Peyer's patch (tissue), 4 donors: Measurements from ENCODE around the gene FAIM.

Source experiments
- POLR2A ChIP-seq, 2 donors: fragments of 450-650 bp; IDR thresholded peaks; one replicate each; pipeline ENCODE4 v1.5.1; 2017; ENCODE audit warnings: antibody characterized with exemption in 2 of 2, mild to moderate bottlenecking in 2 of 2, moderate library complexity in 2 of 2
- TF ChIP-seq, protein P1 (sequence below), 6 experiments: fragments of 450-650 bp in 4 of 6; fragments of 200-600 bp in 2 of 6; sonication (generic) in 1 of 6; IDR thresholded peaks; one replicate each; pipeline ENCODE4 v1.5.1; 2017 to 2019; ENCODE audit warnings: antibody characterized with exemption in 6 of 6, mild to moderate bottlenecking in 3 of 6, moderate library complexity in 1 of 6

GRCh38 chr3:138594935-138595610 lies 13.5 kb upstream of the FAIM start:
- TF ChIP-seq, protein P1, sequence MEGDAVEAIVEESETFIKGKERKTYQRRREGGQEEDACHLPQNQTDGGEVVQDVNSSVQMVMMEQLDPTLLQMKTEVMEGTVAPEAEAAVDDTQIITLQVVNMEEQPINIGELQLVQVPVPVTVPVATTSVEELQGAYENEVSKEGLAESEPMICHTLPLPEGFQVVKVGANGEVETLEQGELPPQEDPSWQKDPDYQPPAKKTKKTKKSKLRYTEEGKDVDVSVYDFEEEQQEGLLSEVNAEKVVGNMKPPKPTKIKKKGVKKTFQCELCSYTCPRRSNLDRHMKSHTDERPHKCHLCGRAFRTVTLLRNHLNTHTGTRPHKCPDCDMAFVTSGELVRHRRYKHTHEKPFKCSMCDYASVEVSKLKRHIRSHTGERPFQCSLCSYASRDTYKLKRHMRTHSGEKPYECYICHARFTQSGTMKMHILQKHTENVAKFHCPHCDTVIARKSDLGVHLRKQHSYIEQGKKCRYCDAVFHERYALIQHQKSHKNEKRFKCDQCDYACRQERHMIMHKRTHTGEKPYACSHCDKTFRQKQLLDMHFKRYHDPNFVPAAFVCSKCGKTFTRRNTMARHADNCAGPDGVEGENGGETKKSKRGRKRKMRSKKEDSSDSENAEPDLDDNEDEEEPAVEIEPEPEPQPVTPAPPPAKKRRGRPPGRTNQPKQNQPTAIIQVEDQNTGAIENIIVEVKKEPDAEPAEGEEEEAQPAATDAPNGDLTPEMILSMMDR (IDR thresholded peaks at IDR 0.05): no peak
- TF ChIP-seq POLR2A (IDR thresholded peaks at IDR 0.05): no peak
